GM23248 (cell line): ENCODE results near the gene TBC1D2B. TPM values are rescaled to one million over a fixed set of nuclear protein-coding genes. Genes with fewer than 3 reads are reported as not detected.

Experiments
- DNase-seq: peaks from one replicate; pipeline ENCODE4 v3.0.0-alpha.2; 2015
- H2AFZ ChIP-seq: fragments of 200-600 bp; sonication (generic); 2 replicates; pipeline ENCODE4 v1.6.1; 2016; ENCODE audit warnings: antibody characterized with exemption
- H3F3A ChIP-seq: fragments of 200-600 bp; sonication (generic); 2 replicates; pipeline ENCODE4 v1.6.1; 2016; ENCODE audit warnings: mild to moderate bottlenecking, antibody characterized with exemption, mixed run types; ENCODE audit not compliant: insufficient read depth
- H3K27ac ChIP-seq: fragments of 200-600 bp; sonication (generic); 2 replicates; pipeline ENCODE4 v1.5.1; 2016; ENCODE audit warnings: mild to moderate bottlenecking
- H3K27me3 ChIP-seq: fragments of 200-600 bp; sonication (generic); replicated peaks from 2 replicates; pipeline ENCODE4 v1.6.1; 2016; ENCODE audit warnings: mild to moderate bottlenecking; ENCODE audit not compliant: insufficient read depth
- H3K36me3 ChIP-seq: fragments of 200-600 bp; sonication (generic); 2 replicates; pipeline ENCODE4 v1.6.1; 2016; ENCODE audit warnings: low read depth, mild to moderate bottlenecking
- H3K4me1 ChIP-seq: fragments of 200-600 bp; sonication (generic); 2 replicates; pipeline ENCODE4 v1.6.1; 2016; ENCODE audit warnings: mild to moderate bottlenecking; ENCODE audit not compliant: insufficient read depth
- H3K4me2 ChIP-seq: fragments of 200-600 bp; sonication (generic); one replicate; pipeline ENCODE4 v1.6.1; 2016; ENCODE audit warnings: mild to moderate bottlenecking; ENCODE audit not compliant: unreplicated experiment
- H3K4me3 ChIP-seq: fragments of 200-600 bp; sonication (generic); 2 replicates; pipeline ENCODE4 v1.5.1; 2016; ENCODE audit warnings: mild to moderate bottlenecking
- H3K79me2 ChIP-seq: fragments of 200-600 bp; sonication (generic); 2 replicates; pipeline ENCODE4 v1.6.1; 2016; ENCODE audit warnings: mild to moderate bottlenecking; ENCODE audit not compliant: insufficient read depth
- H3K9ac ChIP-seq: fragments of 200-600 bp; sonication (generic); 2 replicates; pipeline ENCODE4 v1.6.1; 2016; ENCODE audit warnings: mild to moderate bottlenecking
- H3K9me2 ChIP-seq: fragments of 200-600 bp; sonication (generic); 2 replicates; pipeline ENCODE4 v1.6.1; 2016; ENCODE audit warnings: mixed run types, mild to moderate bottlenecking, moderate library complexity; ENCODE audit not compliant: insufficient read depth
- H3K9me3 ChIP-seq: fragments of 200-600 bp; sonication (generic); one replicate; pipeline ENCODE4 v1.6.1; 2017; ENCODE audit warnings: low read depth
- H4K20me1 ChIP-seq: fragments of 200-600 bp; sonication (generic); 2 replicates; pipeline ENCODE4 v1.6.0; 2016; ENCODE audit not compliant: insufficient read depth
- EZH2 ChIP-seq: fragments of 200-600 bp; sonication (generic); IDR thresholded peaks from 2 replicates; pipeline ENCODE4 v1.6.1; 2018; ENCODE audit warnings: antibody characterized with exemption, mild to moderate bottlenecking; ENCODE audit not compliant: insufficient read depth, poor library complexity, severe bottlenecking
- EZH2phosphoT487 ChIP-seq: fragments of 200-600 bp; sonication (generic); IDR thresholded peaks from 2 replicates; pipeline ENCODE4 v1.6.1; 2018; ENCODE audit warnings: antibody characterized with exemption, moderate library complexity, mild to moderate bottlenecking, low read depth; ENCODE audit not compliant: insufficient read depth
- WGBS, 2 experiments: methylation state at CpG; one replicate each; pipeline ENCODE4 v1.1.6; 2015 to 2017; ENCODE audit warnings: low lambda C conversion rate in 2 of 2, low coverage in 1 of 2; ENCODE audit errors: missing lambda C conversion rate in 2 of 2; 5-methylcytosine and 5-hydroxymethylcytosine counted together
- in situ Hi-C: fragments of 300-500 bp; cut with MboI; formaldehyde crosslinking; loops from 2 replicates; pipeline ENCODE4 v1.15.0; 2020
- polyA plus RNA-seq: library from polyadenylated mRNA; unstranded; fragments of >200 nt; fragmentation: Nextera tagmentation; extraction: Ambion mirVana; gene quantifications from 2 replicates; pipeline ENCODE4 v1.2.1, GENCODE V29; 2016
- total RNA-seq: library from RNA; depleted of rRNA; stranded (reverse); fragments of >200 nt; shearing (Covaris generic); gene quantifications from 2 replicates; pipeline ENCODE4 v1.2.3, GENCODE V29; 2014

TBC1D2B gene
- total and polyA plus RNA-seq, 2 experiments from 2014 or later, result 11.1 to 40.5 TPM

DNA sequence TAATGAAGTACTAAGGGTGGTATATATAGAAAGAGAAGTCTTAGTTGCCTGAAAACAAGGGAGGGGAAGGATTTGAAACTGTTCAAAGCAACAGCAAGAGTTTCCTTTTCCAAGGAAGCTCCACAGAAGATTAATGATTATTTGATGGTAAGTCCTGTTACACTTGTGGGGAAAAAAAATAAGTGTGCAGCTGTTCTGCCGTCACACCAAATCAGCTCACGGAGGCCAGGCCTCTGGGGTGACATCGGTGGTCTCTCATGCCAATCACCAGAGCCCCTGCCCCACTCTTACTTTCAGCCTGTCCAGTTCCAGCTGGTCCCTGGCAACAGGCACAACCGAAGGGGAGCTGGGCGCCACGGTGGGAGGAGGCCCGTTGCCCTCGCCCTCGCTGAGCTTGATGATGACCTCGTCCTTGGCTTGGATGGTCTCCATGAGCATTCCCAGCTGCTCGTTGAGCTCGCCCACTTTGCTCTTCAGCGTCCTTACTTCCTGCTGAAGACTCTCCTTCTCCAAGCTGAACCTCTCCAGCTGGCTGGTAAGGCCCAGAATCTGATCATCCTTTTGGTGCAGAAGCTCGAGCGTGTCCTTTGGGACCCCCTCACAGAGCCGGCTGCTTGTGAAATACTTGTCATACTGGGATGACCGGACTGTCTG lies 53.5 kb downstream of the TBC1D2B start:
- 38 to 40% methylated on average over 17 of the region's 17 CpGs for WGBS, 2 experiments
- peak; percentile 47 for DNase-seq
- H3K27me3 ChIP-seq, result no peaks in the 10 kb centered on the region
- H3K9me2 ChIP-seq, result no peaks in the 10 kb centered on the region
- no peak for TF ChIP-seq EZH2
- peaks cover 40% of the 10 kb centered on the region for H3K36me3 ChIP-seq
- H3K9ac ChIP-seq, result no peak overlapping the region
- H3K79me2 ChIP-seq, result no peaks in the 10 kb centered on the region
- H3K4me1 ChIP-seq, result no peaks in the 10 kb centered on the region
- H2AFZ ChIP-seq, result no peak overlapping the region
- no peak overlapping the region for H3K4me2 ChIP-seq
- in situ Hi-C loops, result no loop called here
- H3F3A ChIP-seq, result no peaks in the 10 kb centered on the region
- no peaks in the 10 kb centered on the region for H3K9me3 ChIP-seq
- H3K4me3 ChIP-seq, result no peak overlapping the region
- no peaks in the 10 kb centered on the region for H4K20me1 ChIP-seq
- H3K27ac ChIP-seq, result no peak overlapping the region

DNA sequence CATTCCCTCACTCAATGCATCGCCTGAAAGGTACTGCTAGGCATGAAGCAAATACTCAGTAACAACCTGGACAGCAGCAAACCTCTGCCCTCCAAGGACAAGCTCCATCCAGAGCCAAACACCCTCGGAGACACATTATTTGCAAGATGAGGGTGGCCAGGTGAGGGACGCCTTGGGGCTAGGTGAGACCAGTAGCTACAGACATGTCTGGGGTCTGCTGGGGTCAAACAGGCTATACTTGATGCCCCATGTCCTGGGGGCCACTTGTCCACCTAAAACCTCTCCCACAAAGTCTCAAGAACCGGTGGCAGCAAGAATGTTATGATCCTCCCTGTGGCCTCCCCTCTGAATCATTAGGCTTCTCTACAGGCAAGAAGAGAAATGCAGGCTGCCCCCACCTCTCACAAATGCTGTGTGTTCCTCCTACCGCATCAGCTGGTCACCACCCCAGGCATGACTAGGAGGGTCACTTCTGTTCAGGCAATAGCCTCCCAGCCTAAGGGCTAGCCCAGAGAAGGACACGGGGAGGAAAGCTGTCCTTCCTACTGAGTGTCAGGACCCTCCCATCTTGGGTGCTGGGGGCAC lies 54.3 kb downstream of the TBC1D2B start:
- no peaks in the 10 kb centered on the region for H3K79me2 ChIP-seq
- H3K9ac ChIP-seq, result no peak overlapping the region
- in situ Hi-C loops, result no loop called here
- H2AFZ ChIP-seq, result no peak overlapping the region
- no peak for DNase-seq
- H3K4me2 ChIP-seq, result no peak overlapping the region
- 92 to 93% methylated on average over 6 of the region's 6 CpGs for WGBS, 2 experiments
- no peak for TF ChIP-seq EZH2
- TF ChIP-seq EZH2phosphoT487, result no peak
- H3K4me1 ChIP-seq, result no peaks in the 10 kb centered on the region
- H3K27me3 ChIP-seq, result no peaks in the 10 kb centered on the region
- no peak overlapping the region for H3K27ac ChIP-seq
- no peaks in the 10 kb centered on the region for H3K9me3 ChIP-seq
- no peaks in the 10 kb centered on the region for H4K20me1 ChIP-seq
- H3F3A ChIP-seq, result no peaks in the 10 kb centered on the region
- H3K9me2 ChIP-seq, result no peaks in the 10 kb centered on the region
- H3K36me3 ChIP-seq, result peaks cover 34% of the 10 kb centered on the region
- no peak overlapping the region for H3K4me3 ChIP-seq

DNA sequence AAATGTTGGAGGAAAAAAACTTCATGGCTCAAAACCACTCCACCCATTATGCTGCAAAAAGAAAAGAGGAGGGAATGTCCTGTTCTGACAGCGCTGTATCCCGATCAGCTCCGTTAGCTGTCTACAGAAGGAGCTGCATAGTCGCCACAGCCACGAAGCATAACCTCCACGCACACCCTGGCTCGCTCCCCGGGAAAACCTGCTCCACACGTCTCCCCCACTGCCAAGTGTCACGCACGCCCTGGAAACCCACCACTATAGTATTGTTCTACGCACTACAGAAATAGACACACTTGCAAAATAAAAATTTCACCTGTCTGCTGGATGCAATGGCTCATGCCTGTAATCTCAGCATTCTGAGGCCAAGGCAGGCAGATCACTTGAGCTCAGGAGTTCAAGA lies 55.8 kb downstream of the TBC1D2B start:
- Histone ChIP-seq H3K9ac (no peak overlapping the region), H3K36me3 (peaks cover 37% of the 10 kb centered on the region), H3K4me3 (no peak overlapping the region), H3F3A (no peaks in the 10 kb centered on the region), H3K27me3 (no peaks in the 10 kb centered on the region), H2AFZ (no peak overlapping the region), H4K20me1 (no peaks in the 10 kb centered on the region; the same call in 1 of the 2 replicates), H3K4me2 (no peak overlapping the region), H3K79me2 (no peaks in the 10 kb centered on the region), H3K9me3 (no peaks in the 10 kb centered on the region), H3K4me1 (no peaks in the 10 kb centered on the region), H3K27ac (no peak overlapping the region), H3K9me2 (no peaks in the 10 kb centered on the region)
- in situ Hi-C loops, result no loop called here
- no peak for TF ChIP-seq EZH2
- TF ChIP-seq EZH2phosphoT487, result no peak
- no peak for DNase-seq
- 95 to 97% methylated on average over 12 of the region's 12 CpGs for WGBS, 2 experiments

DNA sequence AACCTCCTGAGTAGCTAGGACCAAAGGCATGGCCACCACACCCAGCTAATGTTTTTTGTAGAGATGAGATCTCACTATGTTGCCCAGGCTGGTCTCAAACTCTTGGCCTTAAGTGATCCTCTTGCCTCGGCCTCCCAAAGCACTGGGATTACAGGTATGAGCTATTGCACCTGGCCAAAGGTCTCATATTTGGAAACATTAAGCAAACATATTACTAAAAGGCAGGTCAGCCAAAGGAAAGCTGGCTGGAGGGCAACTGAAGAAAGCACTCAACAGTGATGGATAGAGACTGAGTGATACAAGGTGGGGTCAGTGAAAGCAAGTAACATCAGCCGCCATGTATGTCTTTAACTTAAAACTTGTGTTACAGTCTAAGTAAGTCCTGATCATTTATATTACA lies 57.5 kb downstream of the TBC1D2B start:
- TF ChIP-seq EZH2phosphoT487, result no peak
- no peak overlapping the region for H2AFZ ChIP-seq
- H3K9ac ChIP-seq, result no peak overlapping the region
- H3K4me1 ChIP-seq, result no peaks in the 10 kb centered on the region
- DNase-seq, result no peak
- H3K27me3 ChIP-seq, result no peaks in the 10 kb centered on the region
- H3K9me3 ChIP-seq, result no peaks in the 10 kb centered on the region
- no peaks in the 10 kb centered on the region for H3K79me2 ChIP-seq
- no peaks in the 10 kb centered on the region; the same call in 1 of the 2 replicates for H4K20me1 ChIP-seq
- no peaks in the 10 kb centered on the region for H3K9me2 ChIP-seq
- WGBS, 2 experiments, result 92 to 96% methylated on average over 2 of the region's 2 CpGs
- H3K36me3 ChIP-seq, result peaks cover 35% of the 10 kb centered on the region
- H3K4me2 ChIP-seq, result no peak overlapping the region
- H3K4me3 ChIP-seq, result no peak overlapping the region
- H3K27ac ChIP-seq, result no peak overlapping the region
- H3F3A ChIP-seq, result no peaks in the 10 kb centered on the region
- in situ Hi-C loops, result no loop called here
